ENCODE data around the gene TMEM212. TPM values are rescaled to one million over a fixed set of nuclear protein-coding genes. Genes with fewer than 3 reads are reported as not detected.
A peak's percentile ranks its signal among the peaks of the same experiment; 100 is the strongest.

TMEM212 gene
- total RNA-seq, 1 experiment from 2014 or later: not detected

DNA sequence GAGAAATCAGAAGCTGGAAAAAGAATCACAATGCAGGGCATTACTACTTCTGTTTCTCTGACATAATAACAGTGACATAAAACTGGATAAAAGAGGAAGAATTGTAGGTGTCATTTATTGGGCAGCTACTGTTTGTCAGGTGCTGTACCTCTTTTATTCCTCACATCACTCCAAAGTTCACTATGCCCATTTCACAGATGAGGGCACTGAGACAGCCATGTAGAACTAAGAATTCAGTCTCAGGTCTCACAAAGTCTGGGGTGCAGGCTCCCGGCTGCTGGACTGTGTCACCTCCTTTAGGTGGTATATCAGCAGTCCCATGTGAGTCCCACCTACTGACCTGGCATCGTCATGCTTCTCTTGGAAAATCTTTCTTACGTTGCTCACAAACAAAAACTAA lies 20.8 kb downstream of the TMEM212 start:
- no TSS peak for BruUV-seq (replicated peaks)
- no peak overlapping the region for H3K27ac Mint-ChIP-seq (ENCODE audit: unreplicated experiment)
- CTCF ChIA-PET: no interaction called here

DNA sequence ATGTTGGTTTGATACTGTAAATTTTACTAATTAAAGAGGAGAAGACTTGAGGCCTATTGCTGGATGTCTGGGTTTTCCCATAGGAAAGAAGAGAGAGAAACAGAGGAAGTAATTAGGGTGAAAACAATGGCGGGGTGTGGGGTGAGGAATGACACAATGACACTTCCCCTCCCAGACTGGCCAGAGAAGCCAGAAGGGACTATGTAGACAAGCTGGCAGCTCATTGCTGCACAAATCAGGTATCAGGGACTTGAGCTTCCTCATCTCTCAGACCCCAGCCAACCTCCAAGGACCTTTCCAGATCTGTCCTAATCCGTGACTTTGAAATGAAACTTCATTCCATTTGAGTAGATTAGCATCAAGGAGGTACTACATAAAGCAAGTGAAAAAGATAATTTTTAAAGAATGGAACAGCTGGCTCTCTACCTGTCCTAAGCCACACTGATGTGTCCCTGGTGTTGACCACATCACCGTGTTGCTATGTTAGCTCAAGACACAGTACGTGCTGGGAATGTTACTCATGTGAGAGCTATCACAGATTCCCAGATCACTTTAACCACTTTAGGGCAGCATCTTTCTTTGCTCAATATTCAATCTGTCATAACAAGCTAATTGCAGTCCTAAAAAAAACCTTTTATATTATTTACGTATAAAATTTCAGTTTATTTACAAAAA lies 22.2 kb downstream of the TMEM212 start:
- H3K36me3 Mint-ChIP-seq (ENCODE audit: insufficient read depth, unreplicated experiment): no peaks in the 10 kb centered on the region
- Histone ChIP-seq H3K36me3 (ENCODE audit: control insufficient read depth, insufficient read depth, low read length) (no peaks in the 10 kb centered on the region), H3K4me1 (no peaks in the 10 kb centered on the region), H3K27me3 (replicated peaks; ENCODE audit: control insufficient read depth, insufficient read depth, low read length) (no peaks in the 10 kb centered on the region), H3K4me3 (ENCODE audit: low read depth, low read length) (no peak overlapping the region), H3K9me3 (no peaks in the 10 kb centered on the region)
- no peaks in the 10 kb centered on the region for H3K9me3 Mint-ChIP-seq (ENCODE audit: unreplicated experiment)
- ChIA-PET CTCF (no interaction called here), POLR2A (no interaction called here)
- no peak for DNase-seq
- H3K4me1 Mint-ChIP-seq (ENCODE audit: low read depth, unreplicated experiment): no peaks in the 10 kb centered on the region
- intact Hi-C loops (cut with micrococcal nuclease; ENCODE audit: unreplicated experiment): no loop called here
- no peaks in the 10 kb centered on the region for H3K27me3 Mint-ChIP-seq (ENCODE audit: insufficient read depth, unreplicated experiment)
- TF ChIP-seq, protein P1, sequence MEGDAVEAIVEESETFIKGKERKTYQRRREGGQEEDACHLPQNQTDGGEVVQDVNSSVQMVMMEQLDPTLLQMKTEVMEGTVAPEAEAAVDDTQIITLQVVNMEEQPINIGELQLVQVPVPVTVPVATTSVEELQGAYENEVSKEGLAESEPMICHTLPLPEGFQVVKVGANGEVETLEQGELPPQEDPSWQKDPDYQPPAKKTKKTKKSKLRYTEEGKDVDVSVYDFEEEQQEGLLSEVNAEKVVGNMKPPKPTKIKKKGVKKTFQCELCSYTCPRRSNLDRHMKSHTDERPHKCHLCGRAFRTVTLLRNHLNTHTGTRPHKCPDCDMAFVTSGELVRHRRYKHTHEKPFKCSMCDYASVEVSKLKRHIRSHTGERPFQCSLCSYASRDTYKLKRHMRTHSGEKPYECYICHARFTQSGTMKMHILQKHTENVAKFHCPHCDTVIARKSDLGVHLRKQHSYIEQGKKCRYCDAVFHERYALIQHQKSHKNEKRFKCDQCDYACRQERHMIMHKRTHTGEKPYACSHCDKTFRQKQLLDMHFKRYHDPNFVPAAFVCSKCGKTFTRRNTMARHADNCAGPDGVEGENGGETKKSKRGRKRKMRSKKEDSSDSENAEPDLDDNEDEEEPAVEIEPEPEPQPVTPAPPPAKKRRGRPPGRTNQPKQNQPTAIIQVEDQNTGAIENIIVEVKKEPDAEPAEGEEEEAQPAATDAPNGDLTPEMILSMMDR (IDR thresholded peaks at IDR 0.05; ENCODE audit: insufficient read depth in 1 of 2, low read depth in 1 of 2, low read length in 1 of 2, severe bottlenecking in 1 of 2, unreplicated experiment in 1 of 2): no peak
- H3K4me3 Mint-ChIP-seq (ENCODE audit: unreplicated experiment): no peak overlapping the region
- no TSS peak for BruUV-seq (replicated peaks)
- H3K27ac Mint-ChIP-seq (ENCODE audit: unreplicated experiment): no peak overlapping the region

More for the DNA sequence above, 20.8 kb downstream of the TMEM212 start:
- no peaks in the 10 kb centered on the region for H3K4me1 Mint-ChIP-seq (ENCODE audit: low read depth, unreplicated experiment)
- TF ChIP-seq, protein P1 (IDR thresholded peaks at IDR 0.05; ENCODE audit: insufficient read depth in 1 of 2, low read depth in 1 of 2, low read length in 1 of 2, severe bottlenecking in 1 of 2, unreplicated experiment in 1 of 2): no peak
- Histone ChIP-seq H3K36me3 (ENCODE audit: control insufficient read depth, insufficient read depth, low read length) (no peaks in the 10 kb centered on the region), H3K27me3 (replicated peaks; ENCODE audit: control insufficient read depth, insufficient read depth, low read length) (no peaks in the 10 kb centered on the region), H3K4me1 (no peaks in the 10 kb centered on the region), H3K4me3 (ENCODE audit: low read depth, low read length) (no peak overlapping the region), H3K9me3 (no peaks in the 10 kb centered on the region)
- no peaks in the 10 kb centered on the region for H3K36me3 Mint-ChIP-seq (ENCODE audit: insufficient read depth, unreplicated experiment)
- POLR2A ChIA-PET: no interaction called here
- no peaks in the 10 kb centered on the region for H3K9me3 Mint-ChIP-seq (ENCODE audit: unreplicated experiment)
- H3K4me3 Mint-ChIP-seq (ENCODE audit: unreplicated experiment): no peak overlapping the region
- intact Hi-C loops (cut with micrococcal nuclease; ENCODE audit: unreplicated experiment): no loop called here
- no peaks in the 10 kb centered on the region for H3K27me3 Mint-ChIP-seq (ENCODE audit: insufficient read depth, unreplicated experiment)
- DNase-seq: no peak

DNA sequence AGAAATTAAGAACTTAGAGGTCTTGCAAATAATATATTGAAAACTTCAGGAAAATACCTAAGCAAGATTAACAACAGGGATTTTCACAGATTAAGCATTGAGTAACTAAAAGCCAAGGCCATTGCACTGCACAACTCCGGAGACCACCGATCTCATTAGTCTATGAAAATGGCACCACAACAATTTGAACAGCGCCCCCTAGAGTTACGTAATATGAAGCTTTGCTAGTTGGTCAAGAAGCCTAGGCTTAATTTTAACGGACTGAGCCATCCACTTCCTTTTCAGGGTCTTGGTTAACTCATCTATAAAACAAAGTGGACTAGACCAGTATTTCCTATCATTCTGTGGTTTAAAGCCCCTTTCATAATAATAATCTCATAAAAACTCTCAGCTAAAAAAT lies 24.8 kb downstream of the TMEM212 start:
- no peak overlapping the region for H3K4me3 ChIP-seq (ENCODE audit: low read depth, low read length)
- intact Hi-C loops (cut with micrococcal nuclease; ENCODE audit: unreplicated experiment): no loop called here
- TF ChIP-seq, protein P1 (IDR thresholded peaks at IDR 0.05; ENCODE audit: insufficient read depth in 1 of 2, low read depth in 1 of 2, low read length in 1 of 2, severe bottlenecking in 1 of 2, unreplicated experiment in 1 of 2): peak in 1 of 2 experiments; percentile 28
- no peaks in the 10 kb centered on the region for H3K4me1 ChIP-seq
- no peaks in the 10 kb centered on the region for H3K27me3 ChIP-seq (replicated peaks; ENCODE audit: control insufficient read depth, insufficient read depth, low read length)
- H3K4me1 Mint-ChIP-seq (ENCODE audit: low read depth, unreplicated experiment): no peaks in the 10 kb centered on the region
- H3K27me3 Mint-ChIP-seq (ENCODE audit: insufficient read depth, unreplicated experiment): no peaks in the 10 kb centered on the region
- no peak for DNase-seq
- POLR2A ChIA-PET: no interaction called here
- H3K9me3 ChIP-seq: no peaks in the 10 kb centered on the region
- H3K36me3 ChIP-seq (ENCODE audit: control insufficient read depth, insufficient read depth, low read length): no peaks in the 10 kb centered on the region
- no peaks in the 10 kb centered on the region for H3K36me3 Mint-ChIP-seq (ENCODE audit: insufficient read depth, unreplicated experiment)
- no peak overlapping the region for H3K27ac Mint-ChIP-seq (ENCODE audit: unreplicated experiment)
- no peak overlapping the region for H3K4me3 Mint-ChIP-seq (ENCODE audit: unreplicated experiment)
- CTCF ChIA-PET: no interaction called here
- no peaks in the 10 kb centered on the region for H3K9me3 Mint-ChIP-seq (ENCODE audit: unreplicated experiment)
- no TSS peak for BruUV-seq (replicated peaks)
